Uterus (tissue), 2 donors: Measurements from ENCODE around the gene PSMG3.

Experiments used
- POLR2A ChIP-seq, 2 donors: fragments of 450-650 bp; IDR thresholded peaks; one replicate each; pipeline ENCODE4 v1.6.1; 2016; ENCODE audit warnings: antibody characterized with exemption in 2 of 2, mild to moderate bottlenecking in 1 of 2, moderate library complexity in 1 of 2
- TF ChIP-seq, protein P1 (sequence below), 4 experiments: fragments of 200-600 bp in 2 of 4; fragments of 450-650 bp in 2 of 4; sonication (generic) in 2 of 4; IDR thresholded peaks; one replicate each; pipeline ENCODE4 v1.5.1; 2016 to 2019; ENCODE audit warnings: antibody characterized with exemption in 4 of 4, mild to moderate bottlenecking in 2 of 4, moderate library complexity in 1 of 4

DNA sequence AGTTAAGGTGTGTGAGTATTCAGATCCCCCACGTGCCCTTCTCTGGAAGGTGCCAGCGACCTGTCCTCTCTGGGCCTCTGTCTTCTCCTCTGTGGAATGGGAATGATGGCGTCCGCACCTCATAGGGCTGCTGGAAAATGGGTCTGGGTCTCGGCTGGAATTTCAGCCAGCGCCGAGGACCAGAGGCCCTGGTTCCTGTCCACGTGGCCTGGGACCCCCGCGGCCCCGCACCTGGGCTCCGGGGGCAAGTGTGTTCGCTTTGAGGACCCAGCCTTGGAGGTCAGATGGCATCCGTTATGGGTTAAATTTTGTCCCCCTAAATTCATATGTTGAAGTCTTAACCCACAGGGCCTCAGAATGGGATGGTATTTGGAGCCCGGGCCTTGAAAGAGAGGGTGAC lies 32.6 kb upstream of the PSMG3 start:
- TF ChIP-seq, protein P1, sequence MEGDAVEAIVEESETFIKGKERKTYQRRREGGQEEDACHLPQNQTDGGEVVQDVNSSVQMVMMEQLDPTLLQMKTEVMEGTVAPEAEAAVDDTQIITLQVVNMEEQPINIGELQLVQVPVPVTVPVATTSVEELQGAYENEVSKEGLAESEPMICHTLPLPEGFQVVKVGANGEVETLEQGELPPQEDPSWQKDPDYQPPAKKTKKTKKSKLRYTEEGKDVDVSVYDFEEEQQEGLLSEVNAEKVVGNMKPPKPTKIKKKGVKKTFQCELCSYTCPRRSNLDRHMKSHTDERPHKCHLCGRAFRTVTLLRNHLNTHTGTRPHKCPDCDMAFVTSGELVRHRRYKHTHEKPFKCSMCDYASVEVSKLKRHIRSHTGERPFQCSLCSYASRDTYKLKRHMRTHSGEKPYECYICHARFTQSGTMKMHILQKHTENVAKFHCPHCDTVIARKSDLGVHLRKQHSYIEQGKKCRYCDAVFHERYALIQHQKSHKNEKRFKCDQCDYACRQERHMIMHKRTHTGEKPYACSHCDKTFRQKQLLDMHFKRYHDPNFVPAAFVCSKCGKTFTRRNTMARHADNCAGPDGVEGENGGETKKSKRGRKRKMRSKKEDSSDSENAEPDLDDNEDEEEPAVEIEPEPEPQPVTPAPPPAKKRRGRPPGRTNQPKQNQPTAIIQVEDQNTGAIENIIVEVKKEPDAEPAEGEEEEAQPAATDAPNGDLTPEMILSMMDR (IDR thresholded peaks at IDR 0.05): no peak
- TF ChIP-seq POLR2A (IDR thresholded peaks at IDR 0.05): no peak
